Stimulated activated CD4-positive, alpha-beta T cell treated with anti-CD3 and anti-CD28 coated beads, Interleukin-4, amount 100 ng/mL, for 4 hours (primary cell): ENCODE measurements around the gene TCFL5.

ENCODE experiments used
- DNase-seq, 2 experiments: peaks; one replicate each; pipeline ENCODE4 v3.0.0-alpha.2; 2020

Gene TCFL5

DNA sequence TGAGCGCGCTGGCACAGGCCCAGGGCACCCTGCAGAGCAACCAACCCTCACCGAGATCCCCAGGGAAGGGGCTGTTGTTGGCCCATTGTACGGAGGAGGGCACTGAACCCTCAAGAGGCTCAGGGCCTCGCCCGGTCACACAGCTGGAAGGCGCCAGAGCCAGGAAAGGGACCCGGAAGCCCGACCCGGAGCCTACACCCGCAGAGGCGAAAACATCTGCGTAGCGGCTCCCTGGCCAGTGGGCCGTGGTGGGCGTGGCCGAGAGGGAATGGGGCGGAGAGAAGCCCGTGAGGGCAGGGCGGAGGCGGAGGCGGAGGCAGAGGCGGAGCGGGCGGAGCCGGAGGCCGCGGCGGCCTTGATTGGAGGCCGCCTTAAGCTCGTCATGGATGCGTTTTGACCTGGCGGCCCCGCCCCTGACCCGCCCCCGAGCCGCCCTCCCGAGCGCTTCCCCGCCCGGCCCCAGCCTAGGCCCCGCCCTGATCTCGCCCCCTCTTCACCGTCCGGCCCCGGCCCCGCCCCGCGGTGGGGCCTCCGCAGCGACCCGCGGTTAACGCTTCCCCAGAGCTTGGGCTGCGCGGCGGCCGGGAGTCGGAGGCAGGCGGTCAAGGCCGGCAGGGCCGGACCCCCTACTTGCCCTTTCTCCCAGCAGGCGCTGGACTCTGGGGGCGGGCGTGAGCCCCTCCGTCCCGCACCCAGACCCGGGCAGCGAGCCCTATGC lies 67.5 kb downstream of the TCFL5 start:
- DNase-seq: peak; percentile 86 to 90

DNA sequence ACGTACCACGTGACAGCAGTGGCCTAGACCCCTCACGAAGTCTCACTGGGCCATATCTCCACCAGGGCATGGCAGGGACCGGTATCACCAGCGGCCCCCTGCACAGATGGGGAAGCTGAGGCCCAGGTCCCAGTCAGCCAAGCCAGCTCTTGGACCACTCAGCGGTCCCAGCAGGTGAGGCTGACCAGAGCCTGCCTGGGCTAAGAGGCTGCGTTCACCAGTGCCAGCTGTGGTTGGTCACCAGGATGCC lies 67.9 kb downstream of the TCFL5 start:
- no peak for DNase-seq

DNA sequence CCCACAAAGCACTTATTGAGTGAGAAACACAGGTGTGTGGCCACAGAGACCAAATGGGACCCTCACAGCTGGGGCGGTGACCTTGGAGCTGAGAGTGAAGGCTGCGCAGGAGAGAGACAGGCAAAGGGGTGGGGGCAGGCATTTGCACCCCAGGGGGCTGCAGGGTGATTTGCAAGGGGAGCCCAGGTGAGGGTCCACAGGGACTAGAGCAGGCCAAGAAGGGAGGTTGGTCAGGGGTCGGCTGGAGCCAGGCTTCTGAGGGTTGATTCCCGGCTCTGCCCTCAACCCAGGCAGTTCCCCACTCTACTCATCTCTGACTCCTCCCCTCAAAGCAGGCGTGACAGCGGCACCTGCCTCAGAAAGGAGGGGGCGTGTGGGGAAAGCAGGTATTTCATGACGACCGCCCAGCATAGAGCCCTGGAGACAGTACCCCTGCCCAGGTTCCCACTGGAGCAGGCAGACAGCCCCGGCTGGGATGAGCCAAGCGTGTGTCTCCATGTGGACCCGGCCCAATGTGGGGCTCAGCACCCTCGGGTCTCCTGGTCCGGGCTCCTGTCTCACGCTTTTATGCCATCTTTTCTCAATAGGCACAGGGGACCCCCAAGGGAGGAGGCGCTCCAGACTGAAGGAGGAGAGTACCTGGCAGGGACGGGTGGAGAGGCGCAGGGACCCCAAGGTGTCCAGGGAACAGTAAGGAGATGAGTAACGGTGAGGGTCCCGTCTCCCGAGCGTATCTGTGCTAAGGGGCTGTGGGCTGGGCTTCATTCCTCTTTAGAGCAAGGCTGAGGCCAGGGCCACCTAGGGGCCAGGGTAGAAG lies 68.5 kb downstream of the TCFL5 start:
- DNase-seq: peak in 1 of 2 experiments; percentile 25

DNA sequence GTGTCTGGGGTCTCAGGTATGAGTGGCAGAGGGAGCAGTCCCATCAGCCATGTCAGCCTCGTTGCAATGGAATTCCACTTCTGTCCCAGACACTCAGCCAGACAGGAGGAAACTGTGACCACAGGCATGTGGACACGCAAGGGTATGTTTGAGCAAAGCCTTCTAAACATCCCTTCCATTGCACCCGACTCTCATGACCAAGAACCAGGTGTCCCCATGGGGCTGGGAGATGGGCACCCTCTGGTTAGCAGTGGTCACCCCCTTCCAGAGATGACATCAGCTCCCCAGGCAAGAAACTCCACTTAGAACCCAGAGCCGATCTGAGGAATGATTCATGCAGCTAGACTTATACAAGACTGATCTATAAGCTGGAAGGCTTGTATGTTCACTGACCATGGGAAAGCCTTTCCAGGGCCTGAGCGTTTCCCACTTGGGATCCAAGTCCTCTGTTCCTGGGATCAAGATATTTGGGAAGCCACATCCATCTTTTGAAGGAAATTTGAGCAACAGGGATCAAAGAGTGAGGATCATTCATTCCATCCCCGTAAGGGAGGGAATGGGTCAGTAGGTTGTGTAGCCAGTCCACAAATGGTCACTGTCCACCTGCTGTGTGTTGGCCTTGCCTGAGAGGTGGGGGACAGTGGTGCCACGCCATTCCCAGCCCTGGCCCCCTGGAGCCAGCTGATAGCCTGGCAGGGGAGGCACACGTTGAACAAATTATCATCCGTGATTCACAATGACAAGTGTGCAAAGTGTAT lies 69.3 kb downstream of the TCFL5 start:
- DNase-seq: no peak

DNA sequence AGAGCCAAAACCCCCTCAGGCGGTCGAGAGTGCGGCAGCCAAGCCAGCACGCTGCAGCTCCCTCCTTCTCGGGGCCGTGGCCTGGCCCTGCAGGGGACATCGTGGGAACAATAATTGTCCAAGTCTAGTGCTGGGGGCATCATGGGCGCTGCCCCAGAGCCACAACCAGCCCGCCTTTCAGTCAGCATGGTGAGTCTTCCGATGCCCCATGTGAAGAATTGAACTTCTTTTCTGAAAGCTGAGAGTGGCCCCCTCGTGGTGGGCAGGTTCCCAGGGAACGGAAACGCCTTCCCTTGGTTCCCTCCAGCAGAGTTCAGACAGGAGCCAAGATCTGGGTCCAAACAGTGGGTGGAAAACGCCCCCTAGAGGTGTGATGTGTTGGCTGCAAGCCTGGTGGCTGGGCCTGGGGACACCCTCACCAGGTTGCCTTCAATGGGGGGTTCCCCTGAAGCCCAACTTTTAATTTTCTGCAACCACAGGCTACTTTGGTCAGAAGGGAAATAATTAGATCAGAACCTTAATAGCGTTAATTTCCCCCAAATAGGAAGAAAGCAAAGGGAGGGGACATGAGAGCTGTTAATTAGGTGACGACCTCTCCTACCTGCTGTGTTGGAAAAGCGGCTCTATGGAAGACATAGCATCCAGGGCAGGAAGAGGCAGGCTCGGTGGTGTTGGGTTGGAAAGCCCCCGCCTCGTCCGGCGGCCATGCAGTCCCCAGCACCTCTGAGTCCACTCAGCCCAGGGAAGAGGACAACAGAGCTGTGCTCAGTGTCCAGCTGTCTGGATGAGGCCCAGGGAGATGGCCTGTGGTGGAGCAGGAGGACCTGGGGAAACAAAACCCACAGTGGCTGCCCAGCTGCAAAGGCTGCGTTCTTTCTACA lies 70.1 kb downstream of the TCFL5 start:
- DNase-seq: peak; percentile 61 to 67
